Brain microvascular endothelial cell (primary cell): Measurements from ENCODE around the gene TTC31.

Experiments
- DNase-seq: peaks from one replicate; pipeline ENCODE4 v3.0.0-alpha.2; 2020
- H3K27ac ChIP-seq: fragments of 250-450 bp; sonication (Bioruptor Pico); 2 replicates; pipeline ENCODE4 v1.5.1; 2020; ENCODE audit warnings: mild to moderate bottlenecking, moderate library complexity
- H3K27me3 ChIP-seq: fragments of 250-450 bp; sonication (Bioruptor Pico); replicated peaks from 2 replicates; pipeline ENCODE4 v1.5.1; 2020; ENCODE audit warnings: mild to moderate bottlenecking
- H3K36me3 ChIP-seq: fragments of 250-450 bp; sonication (Bioruptor Pico); replicated peaks from 2 replicates; pipeline ENCODE4 v1.5.1; 2020; ENCODE audit warnings: mild to moderate bottlenecking
- H3K4me3 ChIP-seq: 2 replicates; pipeline ENCODE4 v1.5.1; 2011; ENCODE audit warnings: low read depth, mild to moderate bottlenecking, control low read depth, low read length, moderate library complexity
- in situ Hi-C: cut with HindIII; loops from 2 replicates; pipeline ENCODE4 v1.10.0; 2017; ENCODE audit warnings: low sequenced_read_pairs, low pct_ligation_motif_present
- TF ChIP-seq, protein P1 (sequence below): IDR thresholded peaks from 2 replicates; pipeline ENCODE4 v1.5.1; 2011; ENCODE audit warnings: low read depth, mild to moderate bottlenecking, moderate library complexity, low read length, control low read depth, inconsistent platforms; ENCODE audit errors: missing control alignments

TTC31 gene

DNA sequence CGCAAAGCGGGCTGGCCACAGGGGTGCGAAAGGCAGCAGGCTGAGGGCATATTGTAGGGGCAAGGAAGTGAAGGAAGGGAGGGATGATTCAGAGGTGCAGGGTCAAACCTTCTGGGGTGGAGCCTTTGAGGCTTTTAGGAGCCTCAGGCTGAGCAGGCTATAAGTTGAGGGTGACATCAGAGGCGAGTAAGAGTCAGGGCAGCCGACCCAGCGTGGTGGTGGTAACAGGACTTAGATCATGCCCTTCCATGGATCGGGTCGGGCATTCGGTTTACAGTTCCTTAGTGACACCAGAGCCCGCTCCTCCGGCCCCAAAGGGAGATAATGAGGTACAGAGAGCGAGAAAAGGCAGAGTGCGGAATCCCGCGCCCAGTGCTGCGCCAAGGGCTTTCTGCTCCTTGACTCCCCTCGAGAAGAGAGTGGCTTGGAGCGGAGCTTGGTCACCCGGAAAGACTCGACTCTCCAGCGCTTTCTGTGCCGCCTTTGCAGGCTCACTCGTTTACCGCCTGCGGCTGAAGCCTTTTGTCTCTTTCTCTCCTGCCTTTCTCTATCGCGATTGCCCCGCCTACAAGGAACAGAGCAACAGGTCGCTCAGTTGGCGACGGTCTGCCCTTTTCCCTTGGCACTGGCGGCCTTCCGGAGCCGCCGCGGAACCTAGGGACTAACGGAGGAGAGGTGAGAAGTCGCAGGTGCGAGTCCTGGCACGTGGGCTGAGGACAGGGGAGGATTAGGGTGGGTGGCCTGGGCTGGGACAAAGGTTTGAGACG, 15.8 kb downstream of the TTC31 start:
- TF ChIP-seq, protein P1, sequence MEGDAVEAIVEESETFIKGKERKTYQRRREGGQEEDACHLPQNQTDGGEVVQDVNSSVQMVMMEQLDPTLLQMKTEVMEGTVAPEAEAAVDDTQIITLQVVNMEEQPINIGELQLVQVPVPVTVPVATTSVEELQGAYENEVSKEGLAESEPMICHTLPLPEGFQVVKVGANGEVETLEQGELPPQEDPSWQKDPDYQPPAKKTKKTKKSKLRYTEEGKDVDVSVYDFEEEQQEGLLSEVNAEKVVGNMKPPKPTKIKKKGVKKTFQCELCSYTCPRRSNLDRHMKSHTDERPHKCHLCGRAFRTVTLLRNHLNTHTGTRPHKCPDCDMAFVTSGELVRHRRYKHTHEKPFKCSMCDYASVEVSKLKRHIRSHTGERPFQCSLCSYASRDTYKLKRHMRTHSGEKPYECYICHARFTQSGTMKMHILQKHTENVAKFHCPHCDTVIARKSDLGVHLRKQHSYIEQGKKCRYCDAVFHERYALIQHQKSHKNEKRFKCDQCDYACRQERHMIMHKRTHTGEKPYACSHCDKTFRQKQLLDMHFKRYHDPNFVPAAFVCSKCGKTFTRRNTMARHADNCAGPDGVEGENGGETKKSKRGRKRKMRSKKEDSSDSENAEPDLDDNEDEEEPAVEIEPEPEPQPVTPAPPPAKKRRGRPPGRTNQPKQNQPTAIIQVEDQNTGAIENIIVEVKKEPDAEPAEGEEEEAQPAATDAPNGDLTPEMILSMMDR = no peak
- no peak overlapping the region for H3K27ac ChIP-seq
- peaks cover 6% of the 10 kb centered on the region for H3K36me3 ChIP-seq
- H3K27me3 ChIP-seq = peaks cover 17% of the 10 kb centered on the region
- no peak for DNase-seq
- H3K4me3 ChIP-seq = peak overlapping the region; percentile 45
- in situ Hi-C loops = no loop called here

DNA sequence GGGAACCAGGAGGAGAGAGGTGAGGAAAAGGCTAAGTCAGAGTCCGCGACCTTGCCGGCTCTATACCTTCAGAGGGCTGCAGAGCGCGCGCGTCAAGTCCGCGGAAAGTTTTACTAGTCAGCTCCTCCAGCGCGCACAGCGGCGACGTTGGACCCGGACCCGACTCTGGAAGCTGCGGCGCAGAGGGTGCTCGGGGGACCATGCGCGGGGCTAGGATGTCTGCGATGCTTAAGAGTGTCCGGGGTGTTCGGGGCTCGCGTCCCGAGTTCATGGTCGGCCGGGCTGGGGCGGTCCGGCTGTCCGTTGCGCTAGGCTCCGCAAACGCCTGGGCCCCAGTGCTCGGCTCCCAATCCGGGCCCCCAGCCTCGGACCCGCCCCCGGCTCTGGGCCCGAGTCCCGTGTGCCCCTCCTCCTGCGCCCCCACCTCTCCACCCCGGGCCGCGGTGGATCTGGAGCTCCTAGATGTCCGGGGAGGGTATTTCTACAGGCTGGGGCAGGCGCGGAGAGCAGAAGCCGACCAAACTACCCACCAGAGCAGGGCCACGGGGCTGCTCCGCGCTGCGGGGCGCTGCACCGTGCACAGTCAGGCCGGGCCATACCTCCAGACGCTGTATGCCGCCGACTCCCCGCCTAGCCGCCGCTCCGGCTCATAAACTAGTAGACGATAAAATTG, 16.5 kb downstream of the TTC31 start, which contains the start of gene LBX2:
LBX2 (minus strand) TSS at position 337 of the 673 bp plus-strand sequence; CDS start at position 271, 66 bp downstream.
- TF ChIP-seq, protein P1 = no peak

DNA sequence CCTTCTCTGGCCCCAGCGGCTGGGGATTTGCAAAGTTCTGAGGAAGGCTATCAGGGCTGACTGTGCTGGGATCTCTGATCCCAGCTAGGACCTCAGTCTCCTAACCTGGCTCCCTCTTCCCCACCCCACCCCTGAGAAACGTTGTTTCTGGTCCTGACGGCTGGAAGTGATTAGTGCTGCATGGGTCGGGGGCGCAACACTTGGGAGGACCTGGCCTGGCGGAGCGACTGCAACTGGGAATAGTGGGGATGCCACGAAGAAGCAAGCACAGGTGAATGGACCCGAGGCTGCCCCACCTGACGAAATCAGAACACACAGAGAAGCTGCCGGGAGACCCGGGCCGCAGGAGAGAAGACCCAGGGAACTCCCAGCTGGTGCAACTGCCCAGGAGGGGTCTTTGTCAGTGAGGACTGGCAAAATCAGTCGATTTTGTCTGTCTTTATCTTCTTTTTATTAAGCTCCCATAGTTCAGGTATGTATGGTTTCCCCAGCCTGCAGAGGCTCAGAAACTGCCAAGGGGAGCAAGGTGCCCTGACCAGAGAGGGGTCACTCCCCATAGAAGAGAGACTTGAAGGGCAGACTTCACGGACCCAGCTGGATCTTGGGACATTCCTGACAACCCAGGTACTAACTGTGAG, 17.2 kb downstream of the TTC31 start:
- H3K27me3 ChIP-seq = peaks cover 17% of the 10 kb centered on the region
- in situ Hi-C loops = no loop called here
- H3K27ac ChIP-seq = no peak overlapping the region
- no peaks in the 10 kb centered on the region for H3K36me3 ChIP-seq
- no peak for DNase-seq
- TF ChIP-seq, protein P1 = no peak
- H3K4me3 ChIP-seq = no peak overlapping the region

More for the DNA sequence above, 16.5 kb downstream of the TTC31 start, which contains the start of gene LBX2:
- in situ Hi-C loops = no loop called here
- no peak within 1 kb of the TSS for H3K27ac ChIP-seq
- peaks cover 17% of the 10 kb centered on the region for H3K27me3 ChIP-seq
- H3K4me3 ChIP-seq = peak within 1 kb of the TSS; percentile 45
- H3K36me3 ChIP-seq = no peaks in the 10 kb centered on the region
- DNase-seq = no peak

DNA sequence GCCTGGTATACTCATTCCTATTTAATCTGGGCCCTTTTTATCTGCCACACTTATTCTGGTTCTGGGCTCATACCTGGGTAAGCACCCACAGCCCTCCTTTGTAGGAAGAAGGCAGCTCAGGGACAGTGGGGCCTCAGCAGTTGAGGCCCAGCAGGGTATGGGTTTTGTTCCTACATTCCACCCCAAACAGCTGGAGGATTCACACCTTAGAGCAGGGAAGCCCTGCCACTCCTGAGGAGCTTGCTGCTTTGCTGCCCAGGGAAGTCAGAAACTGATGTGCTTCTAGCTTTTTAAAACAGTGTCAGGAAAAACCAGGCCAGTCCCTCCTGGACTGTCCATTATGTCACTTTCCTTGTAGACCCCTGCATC, 17.7 kb downstream of the TTC31 start:
- H3K4me3 ChIP-seq = no peak overlapping the region
- H3K27ac ChIP-seq = no peak overlapping the region
- TF ChIP-seq, protein P1 = no peak
- peaks cover 17% of the 10 kb centered on the region for H3K27me3 ChIP-seq
- DNase-seq = no peak
- in situ Hi-C loops = no loop called here
- peaks cover 3% of the 10 kb centered on the region for H3K36me3 ChIP-seq

- in situ Hi-C loops = no loop called here
- TF ChIP-seq, protein P1 = no peak
- no peak for DNase-seq
- Histone ChIP-seq H3K36me3 (peaks cover 8% of the 10 kb centered on the region), H3K27me3 (peaks cover 17% of the 10 kb centered on the region), H3K4me3 (peak overlapping the region; percentile 68), H3K27ac (no peak overlapping the region)
Observed at GRCh38 chr2:74501335-74502071, 18.6 kb downstream of the TTC31 start.
